Jurkat, Clone E6-1 (cell line): ENCODE results near the gene OR4F3. TPM values are rescaled to one million over a fixed set of nuclear protein-coding genes. Genes with fewer than 3 reads are reported as not detected.
"Not testable (repeated sequence)": the region's sequence is repeated elsewhere in the genome, so short reads cannot be mapped to it uniquely, and the experiment has no call there.

Experiments
- DNase-seq: peaks from one replicate; pipeline ENCODE4 v3.0.0-alpha.2; 2011; ENCODE audit warnings: low read depth, low spot score
- H3K4me3 ChIP-seq: 2 replicates; pipeline ENCODE4 v1.5.1; 2011; ENCODE audit warnings: mild to moderate bottlenecking, low read length, control low read depth, moderate library complexity
- polyA plus RNA-seq: library from polyadenylated mRNA; unstranded; fragments of >200 nt; gene quantifications from one replicate; pipeline ENCODE4 v1.2.1, GENCODE V29; 2012; ENCODE audit warnings: missing spikeins; ENCODE audit not compliant: insufficient read length, insufficient read depth

Gene OR4F3
- not detected for polyA plus RNA-seq

- not testable (repeated sequence) for DNase-seq, H3K4me3 ChIP-seq
Observed at GRCh38 chr5:181366968-181367367, at the start of gene OR4F3. TSS of gene OR4F3 (plus strand) at chr5:181367268.
